ENCODE data around the gene SNAPC2. TPM values are rescaled to one million over a fixed set of nuclear protein-coding genes. Genes with fewer than 3 reads are reported as not detected.

SNAPC2 gene
- total and polyA plus RNA-seq, 2 donors from 2014 or later, result 18.4 to 24.3 TPM

GRCh38 chr19:7921967-7922835 is 2.1 kb downstream of the SNAPC2 start:
- H3K27me3 ChIP-seq (ENCODE audit: control insufficient read depth, insufficient read depth, low read length), result peaks cover 8% of the 10 kb centered on the region
- FAIRE-seq (no peak), DNase-seq (peak in 2 of 5 donors; percentile 70 to 82)
- no peaks in the 10 kb centered on the region for H3K9me3 ChIP-seq (ENCODE audit: control insufficient read depth in 2 of 3, insufficient read depth in 1 of 3, low read length in 3 of 3)
- H3K9ac ChIP-seq (ENCODE audit: low read length in 3 of 3), result no peak overlapping the region
- no peak overlapping the region for H3K27ac ChIP-seq (ENCODE audit: low read depth in 2 of 2, low read length in 2 of 2)
- TF ChIP-seq CTCF (IDR thresholded peaks at IDR 0.05; ENCODE audit: borderline replicate concordance, extremely low read depth, insufficient read depth), result no peak
- no peak overlapping the region for H3K4me3 ChIP-seq (ENCODE audit: low read length in 3 of 3)
- H3K4me1 ChIP-seq (ENCODE audit: control insufficient read depth in 2 of 3, insufficient read depth in 2 of 3, low read depth in 1 of 3, low read length in 3 of 3), result peaks cover 0 to 34% (median 11%) of the 10 kb centered on the region in 3 donors
- peaks cover 0 to 11% (median 0%) of the 10 kb centered on the region in 3 donors for H3K36me3 ChIP-seq (ENCODE audit: control insufficient read depth in 2 of 3, insufficient read depth in 3 of 3, low read length in 3 of 3)
- intact Hi-C loops (cut with DNase I), result no loop called here

- TF ChIP-seq CTCF (IDR thresholded peaks at IDR 0.05; ENCODE audit: borderline replicate concordance, extremely low read depth, insufficient read depth), result no peak
- Histone ChIP-seq H3K27me3 (ENCODE audit: control insufficient read depth, insufficient read depth, low read length) (peaks cover 8% of the 10 kb centered on the region), H3K9ac (ENCODE audit: low read length in 3 of 3) (no peak overlapping the region), H3K9me3 (ENCODE audit: control insufficient read depth in 2 of 3, insufficient read depth in 1 of 3, low read length in 3 of 3) (no peaks in the 10 kb centered on the region), H3K36me3 (ENCODE audit: control insufficient read depth in 2 of 3, insufficient read depth in 3 of 3, low read length in 3 of 3) (peaks cover 0 to 11% (median 0%) of the 10 kb centered on the region in 3 donors), H3K4me1 (ENCODE audit: control insufficient read depth in 2 of 3, insufficient read depth in 2 of 3, low read depth in 1 of 3, low read length in 3 of 3) (peaks cover 0 to 27% (median 11%) of the 10 kb centered on the region in 3 donors), H3K27ac (ENCODE audit: low read depth in 2 of 2, low read length in 2 of 2) (no peak overlapping the region), H3K4me3 (ENCODE audit: low read length in 3 of 3) (no peak overlapping the region)
- FAIRE-seq (no peak), DNase-seq (peak in 1 of 5 donors; percentile 54)
- intact Hi-C loops (cut with DNase I), result no loop called here
Measured at GRCh38 chr19:7922836-7923195, 2.7 kb downstream of the SNAPC2 start.

DNA sequence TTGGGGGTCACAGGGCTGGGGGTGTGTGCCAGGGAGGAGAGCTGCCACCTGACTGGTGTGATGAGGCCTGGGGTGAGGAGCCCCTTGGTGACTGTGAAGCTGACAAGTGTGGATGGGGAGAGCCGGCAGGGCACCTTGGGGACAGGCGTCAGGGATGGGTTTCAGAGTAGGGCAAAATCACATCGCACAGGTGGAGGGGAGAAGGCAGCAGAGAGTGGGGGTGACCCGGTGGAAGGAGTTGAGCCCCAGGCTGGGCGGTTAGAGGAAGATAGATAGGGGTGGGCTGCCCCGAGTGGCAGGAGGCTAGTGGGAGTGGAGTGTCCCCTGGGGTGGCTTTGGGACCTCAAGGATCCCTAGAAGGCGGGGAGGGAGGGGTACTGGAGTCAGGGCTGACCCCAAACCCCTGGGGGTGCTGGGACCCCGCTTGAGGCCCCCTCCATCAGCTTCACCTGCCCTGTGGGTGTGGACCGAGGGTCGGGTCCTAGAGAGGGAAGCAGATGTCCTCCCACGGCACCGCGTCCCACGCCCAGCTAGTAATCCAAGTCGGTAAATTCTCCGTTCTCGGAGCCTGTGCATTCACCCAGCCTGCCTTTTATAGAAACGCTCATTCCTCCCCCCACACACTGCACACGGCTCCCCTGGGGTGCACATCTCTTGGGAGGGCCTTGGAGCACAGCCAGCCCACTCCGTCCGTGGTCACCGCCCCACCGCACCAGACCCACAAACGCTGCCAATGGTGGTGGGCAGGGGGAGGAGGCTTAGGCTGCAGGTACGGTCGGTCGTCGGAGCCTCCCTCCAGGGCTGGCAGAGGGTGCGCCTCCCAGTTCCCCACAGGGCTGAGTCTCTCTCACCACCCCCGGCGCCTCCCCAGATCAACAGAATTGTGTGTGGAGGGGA is 3.4 kb downstream of the SNAPC2 start:
- Histone ChIP-seq H3K27ac (ENCODE audit: low read depth in 2 of 2, low read length in 2 of 2) (no peak overlapping the region), H3K4me1 (ENCODE audit: control insufficient read depth in 2 of 3, insufficient read depth in 2 of 3, low read depth in 1 of 3, low read length in 3 of 3) (peaks cover 0 to 31% (median 11%) of the 10 kb centered on the region in 3 donors), H3K27me3 (ENCODE audit: control insufficient read depth, insufficient read depth, low read length) (peaks cover 3% of the 10 kb centered on the region), H3K4me3 (ENCODE audit: low read length in 3 of 3) (no peak overlapping the region), H3K9ac (ENCODE audit: low read length in 3 of 3) (no peak overlapping the region), H3K9me3 (ENCODE audit: control insufficient read depth in 2 of 3, insufficient read depth in 1 of 3, low read length in 3 of 3) (no peaks in the 10 kb centered on the region), H3K36me3 (ENCODE audit: control insufficient read depth in 2 of 3, insufficient read depth in 3 of 3, low read length in 3 of 3) (peaks cover 0 to 11% (median 0%) of the 10 kb centered on the region in 3 donors)
- no peak for TF ChIP-seq CTCF (IDR thresholded peaks at IDR 0.05; ENCODE audit: borderline replicate concordance, extremely low read depth, insufficient read depth)
- DNase-seq (peak in 2 of 5 donors; percentile 72 to 77), FAIRE-seq (no peak)
- intact Hi-C loops (cut with DNase I), result no loop called here

All from kidney (tissue), 14 donors.